ENCODE data around the gene C4BPB. TPM values are rescaled to one million over a fixed set of nuclear protein-coding genes. Genes with fewer than 3 reads are reported as not detected.

Gene C4BPB
- total and polyA plus RNA-seq, 2 of the 13 experiments (the other 11 are each of a cell fraction or from before 2014, with no cell fraction given), result 155 to 266 TPM

DNA sequence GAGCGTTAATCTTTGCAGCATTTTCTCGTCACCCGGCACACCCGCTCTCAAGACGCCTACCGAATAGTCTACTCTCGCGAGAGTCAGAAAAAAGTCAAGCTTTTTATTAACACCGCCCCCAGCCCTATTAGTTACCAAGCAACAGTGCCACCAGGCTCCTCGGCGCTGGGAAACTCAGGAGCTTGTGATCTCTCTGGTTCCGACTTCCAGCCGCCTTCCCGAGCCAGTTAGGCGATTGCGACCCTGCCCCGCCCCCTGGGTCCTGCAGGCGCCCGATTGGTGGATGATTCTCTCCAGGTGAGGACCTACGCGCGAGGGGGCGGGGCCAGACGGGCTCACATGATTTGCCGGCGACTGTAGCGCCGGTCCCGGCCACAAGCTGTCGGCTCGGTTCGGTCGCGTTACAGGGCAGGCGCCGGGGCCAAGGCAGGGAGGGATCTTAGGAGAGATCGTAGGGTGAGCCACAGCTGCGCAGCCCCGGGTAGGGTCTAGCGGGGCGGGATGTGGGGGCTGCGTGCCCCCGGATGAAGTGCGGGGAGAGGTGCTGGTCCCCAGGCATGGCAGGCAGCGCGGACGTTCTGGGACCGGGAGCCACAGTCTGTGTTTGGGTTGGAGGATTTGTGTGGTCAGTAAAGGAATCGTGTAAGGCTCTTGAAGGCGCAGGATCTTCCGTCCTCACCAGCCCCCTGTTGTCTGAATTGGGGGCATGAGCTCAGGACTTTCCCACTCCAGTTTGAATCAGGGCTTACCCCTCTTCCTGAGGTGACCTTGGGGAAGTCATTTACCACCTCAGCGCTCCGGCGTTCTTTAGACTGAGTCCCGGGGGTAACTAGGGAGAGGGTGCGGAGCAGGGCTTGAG is 35.5 kb upstream of the C4BPB start, which contains the start of gene PFKFB2 (continued):
- TF ChIP-seq, protein P1, sequence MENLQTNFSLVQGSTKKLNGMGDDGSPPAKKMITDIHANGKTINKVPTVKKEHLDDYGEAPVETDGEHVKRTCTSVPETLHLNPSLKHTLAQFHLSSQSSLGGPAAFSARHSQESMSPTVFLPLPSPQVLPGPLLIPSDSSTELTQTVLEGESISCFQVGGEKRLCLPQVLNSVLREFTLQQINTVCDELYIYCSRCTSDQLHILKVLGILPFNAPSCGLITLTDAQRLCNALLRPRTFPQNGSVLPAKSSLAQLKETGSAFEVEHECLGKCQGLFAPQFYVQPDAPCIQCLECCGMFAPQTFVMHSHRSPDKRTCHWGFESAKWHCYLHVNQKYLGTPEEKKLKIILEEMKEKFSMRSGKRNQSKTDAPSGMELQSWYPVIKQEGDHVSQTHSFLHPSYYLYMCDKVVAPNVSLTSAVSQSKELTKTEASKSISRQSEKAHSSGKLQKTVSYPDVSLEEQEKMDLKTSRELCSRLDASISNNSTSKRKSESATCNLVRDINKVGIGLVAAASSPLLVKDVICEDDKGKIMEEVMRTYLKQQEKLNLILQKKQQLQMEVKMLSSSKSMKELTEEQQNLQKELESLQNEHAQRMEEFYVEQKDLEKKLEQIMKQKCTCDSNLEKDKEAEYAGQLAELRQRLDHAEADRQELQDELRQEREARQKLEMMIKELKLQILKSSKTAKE (CRISPR knock-in tag; IDR thresholded peaks at IDR 0.05; ENCODE audit: borderline replicate concordance), result no peak
- TF ChIP-seq, protein P2, sequence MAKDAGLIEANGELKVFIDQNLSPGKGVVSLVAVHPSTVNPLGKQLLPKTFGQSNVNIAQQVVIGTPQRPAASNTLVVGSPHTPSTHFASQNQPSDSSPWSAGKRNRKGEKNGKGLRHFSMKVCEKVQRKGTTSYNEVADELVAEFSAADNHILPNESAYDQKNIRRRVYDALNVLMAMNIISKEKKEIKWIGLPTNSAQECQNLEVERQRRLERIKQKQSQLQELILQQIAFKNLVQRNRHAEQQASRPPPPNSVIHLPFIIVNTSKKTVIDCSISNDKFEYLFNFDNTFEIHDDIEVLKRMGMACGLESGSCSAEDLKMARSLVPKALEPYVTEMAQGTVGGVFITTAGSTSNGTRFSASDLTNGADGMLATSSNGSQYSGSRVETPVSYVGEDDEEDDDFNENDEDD (CRISPR knock-in tag; IDR thresholded peaks at IDR 0.05; ENCODE audit: borderline replicate concordance), result no peak; the same call in 1 of the 2 replicates
- TF ChIP-seq SP2 (CRISPR knock-in tag; IDR thresholded peaks at IDR 0.05), result peak; percentile 57
- peak; percentile 60; the same call in 1 of the 2 replicates for TF ChIP-seq ZNF678 (CRISPR knock-in tag; IDR thresholded peaks at IDR 0.05)
- TF ChIP-seq RAD51 (IDR thresholded peaks at IDR 0.05; ENCODE audit: borderline replicate concordance), result no peak
- TF ChIP-seq ZNF720 (CRISPR knock-in tag; IDR thresholded peaks at IDR 0.05), result no peak
- TF ChIP-seq ZNF17 (CRISPR knock-in tag; IDR thresholded peaks at IDR 0.05), result no peak
- no peak for TF ChIP-seq ZNF776 (CRISPR knock-in tag; IDR thresholded peaks at IDR 0.05)
- TF ChIP-seq SP1 (IDR thresholded peaks at IDR 0.05), result no peak
- TF ChIP-seq SP1 (CRISPR knock-in tag; IDR thresholded peaks at IDR 0.05), result peak; percentile 86
- no peak for TF ChIP-seq IKZF4 (CRISPR knock-in tag; IDR thresholded peaks at IDR 0.05; ENCODE audit: borderline replicate concordance, low read depth, not compliant biosample characterization)
- TF ChIP-seq HMG20A (CRISPR knock-in tag; IDR thresholded peaks at IDR 0.05; ENCODE audit: borderline replicate concordance), result 0 out of 2 replicates have a peak, but pooled peaks have one; percentile 22
- TF ChIP-seq, protein P3, sequence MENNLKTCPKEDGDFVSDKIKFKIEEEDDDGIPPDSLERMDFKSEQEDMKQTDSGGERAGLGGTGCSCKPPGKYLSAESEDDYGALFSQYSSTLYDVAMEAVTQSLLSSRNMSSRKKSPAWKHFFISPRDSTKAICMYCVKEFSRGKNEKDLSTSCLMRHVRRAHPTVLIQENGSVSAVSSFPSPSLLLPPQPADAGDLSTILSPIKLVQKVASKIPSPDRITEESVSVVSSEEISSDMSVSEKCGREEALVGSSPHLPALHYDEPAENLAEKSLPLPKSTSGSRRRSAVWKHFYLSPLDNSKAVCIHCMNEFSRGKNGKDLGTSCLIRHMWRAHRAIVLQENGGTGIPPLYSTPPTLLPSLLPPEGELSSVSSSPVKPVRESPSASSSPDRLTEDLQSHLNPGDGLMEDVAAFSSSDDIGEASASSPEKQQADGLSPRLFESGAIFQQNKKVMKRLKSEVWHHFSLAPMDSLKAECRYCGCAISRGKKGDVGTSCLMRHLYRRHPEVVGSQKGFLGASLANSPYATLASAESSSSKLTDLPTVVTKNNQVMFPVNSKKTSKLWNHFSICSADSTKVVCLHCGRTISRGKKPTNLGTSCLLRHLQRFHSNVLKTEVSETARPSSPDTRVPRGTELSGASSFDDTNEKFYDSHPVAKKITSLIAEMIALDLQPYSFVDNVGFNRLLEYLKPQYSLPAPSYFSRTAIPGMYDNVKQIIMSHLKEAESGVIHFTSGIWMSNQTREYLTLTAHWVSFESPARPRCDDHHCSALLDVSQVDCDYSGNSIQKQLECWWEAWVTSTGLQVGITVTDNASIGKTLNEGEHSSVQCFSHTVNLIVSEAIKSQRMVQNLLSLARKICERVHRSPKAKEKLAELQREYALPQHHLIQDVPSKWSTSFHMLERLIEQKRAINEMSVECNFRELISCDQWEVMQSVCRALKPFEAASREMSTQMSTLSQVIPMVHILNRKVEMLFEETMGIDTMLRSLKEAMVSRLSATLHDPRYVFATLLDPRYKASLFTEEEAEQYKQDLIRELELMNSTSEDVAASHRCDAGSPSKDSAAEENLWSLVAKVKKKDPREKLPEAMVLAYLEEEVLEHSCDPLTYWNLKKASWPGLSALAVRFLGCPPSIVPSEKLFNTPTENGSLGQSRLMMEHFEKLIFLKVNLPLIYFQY (CRISPR knock-in tag; IDR thresholded peaks at IDR 0.05; ENCODE audit: borderline replicate concordance), result peak; percentile 60; the same call in 1 of the 2 replicates
- TF ChIP-seq, protein P4, sequence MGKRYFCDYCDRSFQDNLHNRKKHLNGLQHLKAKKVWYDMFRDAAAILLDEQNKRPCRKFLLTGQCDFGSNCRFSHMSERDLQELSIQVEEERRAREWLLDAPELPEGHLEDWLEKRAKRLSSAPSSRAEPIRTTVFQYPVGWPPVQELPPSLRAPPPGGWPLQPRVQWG (CRISPR knock-in tag; IDR thresholded peaks at IDR 0.05; ENCODE audit: borderline replicate concordance, low read depth), result no peak
- TF ChIP-seq ZNF337 (CRISPR knock-in tag; IDR thresholded peaks at IDR 0.05; ENCODE audit: borderline replicate concordance, low read depth), result 0 out of 2 replicates have a peak, but pooled peaks have one; percentile 41
- peak; percentile 75 for TF ChIP-seq KMT2A (CRISPR knock-in tag; IDR thresholded peaks at IDR 0.05)
- no peak for TF ChIP-seq MATR3 (CRISPR knock-in tag; IDR thresholded peaks at IDR 0.05)
